Right renal pelvis (tissue), 4 donors: ENCODE data around the gene PPFIA4. TPM values are rescaled to one million over a fixed set of nuclear protein-coding genes. Genes with fewer than 3 reads are reported as not detected.

ENCODE experiments used
- DNase-seq, 4 donors: peaks; one replicate each; pipeline ENCODE4 v3.0.0-alpha.2; 2013; ENCODE audit warnings: low read depth in 4 of 4, low spot score in 3 of 4, missing footprints in 1 of 4
- polyA plus RNA-seq, 4 donors: library from polyadenylated mRNA; unstranded; fragments of 120-200 nt; gene quantifications; one replicate each; pipeline ENCODE4 v1.2.1, GENCODE V29; 2013; ENCODE audit not compliant: insufficient read length in 4 of 4

The PPFIA4 gene
- polyA plus RNA-seq, 4 donors, result 5.6 to 9.6 (median 6.8) TPM

- DNase-seq, result no peak
These were observed 54.2 kb downstream of the PPFIA4 start for GRCh38 chr1:203080456-203080855.

GRCh38 chr1:203081465-203082230, 55.4 kb downstream of the PPFIA4 start:
- DNase-seq, result no peak

GRCh38 chr1:203082231-203082505, 55.9 kb downstream of the PPFIA4 start:
- no peak for DNase-seq

- DNase-seq, result no peak
These were observed 56.5 kb downstream of the PPFIA4 start for GRCh38 chr1:203082571-203083462.

DNA sequence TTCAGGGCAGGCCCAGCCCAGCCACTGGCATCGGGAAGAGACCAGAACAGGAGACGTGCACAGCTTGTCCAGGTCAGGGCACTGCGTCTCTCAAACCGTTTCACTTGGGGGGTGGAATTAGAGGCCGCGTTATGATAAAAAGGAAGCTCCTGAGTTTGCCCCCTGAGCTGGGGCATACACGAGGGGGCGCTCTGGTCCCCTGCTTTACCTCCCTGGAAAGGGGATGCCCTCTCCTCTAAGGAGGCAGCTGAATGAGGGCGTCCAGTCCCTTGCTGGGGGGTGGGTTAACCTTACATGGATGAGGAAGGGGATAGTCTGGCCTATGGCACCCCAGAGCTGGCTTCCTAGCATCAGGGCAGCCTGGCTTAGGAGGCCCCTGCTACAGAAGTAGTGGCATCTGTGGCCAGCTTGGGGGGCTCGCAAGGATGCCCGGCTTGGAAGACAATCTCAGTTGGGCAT, 57.2 kb downstream of the PPFIA4 start:
- no peak for DNase-seq

- DNase-seq, result no peak
These were observed 58.6 kb downstream of the PPFIA4 start for GRCh38 chr1:203084588-203085527.

DNA sequence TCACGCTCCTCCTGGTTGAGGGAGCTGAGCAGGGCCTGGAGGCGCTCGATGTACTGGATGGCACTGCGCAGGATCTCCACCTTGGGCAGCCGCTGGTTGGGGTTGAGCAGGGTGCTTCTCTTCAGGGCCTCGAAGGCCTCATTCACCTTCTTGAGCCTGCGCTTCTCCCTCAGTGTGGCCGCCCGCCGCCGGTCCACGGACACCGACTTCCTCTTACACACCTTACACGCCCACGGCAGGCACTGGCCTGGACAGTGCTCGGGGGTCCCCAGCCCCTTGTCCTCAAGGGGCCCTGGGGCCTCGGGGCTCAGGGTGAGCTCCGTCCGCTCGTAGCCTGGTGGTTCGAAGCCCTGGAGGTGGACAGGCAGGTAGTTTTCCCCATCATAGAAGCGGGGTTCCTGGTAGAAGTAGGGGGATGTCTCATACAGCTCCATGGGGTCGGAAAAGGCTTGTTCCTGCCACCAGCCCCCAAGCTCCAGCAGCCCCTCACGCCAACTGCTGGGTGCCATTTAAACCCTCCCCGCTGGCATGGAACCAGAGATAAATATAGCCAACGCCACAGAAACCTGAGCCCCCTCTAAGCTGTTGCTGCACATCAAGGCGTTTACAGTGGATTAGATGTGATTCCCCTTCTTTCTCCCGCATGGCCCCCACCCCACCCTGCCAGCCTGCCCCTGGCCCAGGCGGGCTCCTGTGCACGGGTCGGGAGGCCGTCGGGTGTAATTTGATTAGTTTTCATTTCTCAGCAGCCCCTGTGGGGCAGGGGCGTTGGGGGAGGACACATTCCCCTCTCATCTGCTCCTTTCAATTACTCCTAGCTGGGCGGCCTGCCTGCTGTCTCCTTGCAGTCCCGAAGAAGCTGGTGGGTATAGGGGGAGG, 59.5 kb downstream of the PPFIA4 start, which contains the start of gene MYOG:
MYOG (minus strand) TSS at position 485 of the 879 bp plus-strand sequence; CDS start at position 434, 51 bp downstream.
- no peak for DNase-seq

DNA sequence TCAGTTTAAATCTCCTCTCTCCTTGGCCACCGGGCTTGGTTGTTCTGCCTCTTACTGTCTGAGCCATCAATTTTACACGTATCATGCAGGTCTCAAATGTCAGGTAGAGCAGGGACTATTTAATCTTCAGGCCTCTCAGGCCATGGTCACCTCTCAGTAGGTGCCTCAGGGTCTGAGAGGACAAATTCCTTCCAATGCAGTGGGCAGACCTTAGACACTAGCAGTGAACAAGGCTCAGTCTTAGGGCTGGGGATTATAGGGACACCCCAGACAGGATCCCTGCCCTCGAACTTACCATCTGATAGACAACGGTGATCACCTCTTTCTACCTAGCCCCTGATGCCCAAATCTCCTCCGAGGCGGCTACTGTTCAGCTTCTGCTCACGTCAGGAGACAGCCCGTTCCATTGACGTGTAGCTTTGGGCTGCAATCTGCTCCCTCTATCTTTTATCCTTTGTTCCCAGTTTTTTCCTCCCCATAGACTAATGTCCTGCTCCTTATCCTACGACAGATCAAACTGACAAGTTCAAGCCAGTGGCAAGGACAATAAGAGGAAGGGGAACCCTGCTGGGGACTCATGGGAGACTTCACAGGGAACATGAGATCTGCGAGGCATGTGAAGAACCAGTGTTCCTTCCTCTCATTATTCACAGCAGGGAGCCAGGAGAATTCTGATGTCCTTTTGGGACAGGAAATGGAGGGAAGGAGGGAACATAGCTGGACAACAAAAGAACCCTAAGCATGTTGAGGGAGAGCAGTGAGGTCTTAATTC, 60.9 kb downstream of the PPFIA4 start:
- no peak for DNase-seq

GRCh38 chr1:203088441-203088840, 62.1 kb downstream of the PPFIA4 start:
- no peak for DNase-seq

GRCh38 chr1:203089001-203089650, 62.8 kb downstream of the PPFIA4 start:
- no peak for DNase-seq

DNA sequence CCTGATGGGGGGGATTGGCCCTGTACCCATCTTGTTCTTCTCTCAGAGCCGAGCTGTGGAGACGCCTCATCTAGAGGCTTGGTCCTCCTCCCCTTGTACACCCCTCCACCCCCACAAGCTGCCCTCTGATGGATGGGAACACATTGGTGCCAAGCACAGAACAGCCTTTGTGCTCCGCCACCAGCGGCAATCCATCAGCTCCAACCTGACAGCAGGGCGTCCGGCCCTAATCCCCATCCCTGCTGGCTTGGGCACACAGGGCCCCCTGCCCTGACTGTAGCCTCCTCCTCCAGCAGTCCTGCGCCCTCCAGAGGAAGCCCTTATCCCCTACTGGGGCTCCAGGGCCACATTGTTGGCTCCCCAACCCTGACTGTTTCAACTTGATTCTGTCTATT, 63.4 kb downstream of the PPFIA4 start:
- no peak for DNase-seq

DNA sequence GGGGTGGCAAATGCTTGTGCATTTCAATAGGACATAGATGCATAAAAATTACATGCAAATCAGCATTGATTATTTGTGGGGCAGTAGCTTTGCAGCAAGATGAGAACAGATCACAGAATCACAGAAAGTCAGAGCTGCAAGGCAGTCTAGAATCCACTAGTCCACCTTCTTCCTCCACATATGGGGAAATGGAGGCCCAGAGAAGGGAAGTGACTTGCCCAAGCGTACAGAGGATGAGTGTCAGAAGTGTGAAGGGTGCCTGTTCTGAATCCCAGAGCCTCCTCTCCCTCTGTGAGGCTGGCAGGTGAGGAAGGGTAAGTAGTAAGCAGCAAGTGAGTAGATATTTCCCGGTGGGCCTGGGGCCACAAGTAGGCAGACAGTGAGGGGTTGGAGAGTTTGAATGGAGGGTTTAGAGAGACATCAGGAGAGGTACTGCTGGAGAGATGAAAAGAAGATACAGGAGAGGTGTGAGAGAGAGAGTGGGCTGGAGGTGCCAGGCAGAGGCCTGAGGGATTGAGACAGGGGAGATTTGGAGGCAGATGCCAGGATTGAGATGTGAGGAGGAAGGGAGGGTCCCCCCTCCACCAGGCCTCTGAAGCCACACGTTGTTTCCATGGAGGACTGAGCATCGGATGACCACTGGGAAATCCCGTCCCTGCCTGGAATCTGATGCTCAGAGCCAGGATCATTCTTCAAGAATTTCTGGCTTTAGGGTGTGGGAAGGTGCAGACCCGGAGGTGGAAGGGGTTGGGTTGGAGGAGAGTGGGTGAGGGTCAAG, 64.3 kb downstream of the PPFIA4 start:
- DNase-seq, result no peak

- DNase-seq, result no peak
These were observed 64.8 kb downstream of the PPFIA4 start for GRCh38 chr1:203091199-203091477.

GRCh38 chr1:203091761-203092330, 65.6 kb downstream of the PPFIA4 start:
- no peak for DNase-seq

DNA sequence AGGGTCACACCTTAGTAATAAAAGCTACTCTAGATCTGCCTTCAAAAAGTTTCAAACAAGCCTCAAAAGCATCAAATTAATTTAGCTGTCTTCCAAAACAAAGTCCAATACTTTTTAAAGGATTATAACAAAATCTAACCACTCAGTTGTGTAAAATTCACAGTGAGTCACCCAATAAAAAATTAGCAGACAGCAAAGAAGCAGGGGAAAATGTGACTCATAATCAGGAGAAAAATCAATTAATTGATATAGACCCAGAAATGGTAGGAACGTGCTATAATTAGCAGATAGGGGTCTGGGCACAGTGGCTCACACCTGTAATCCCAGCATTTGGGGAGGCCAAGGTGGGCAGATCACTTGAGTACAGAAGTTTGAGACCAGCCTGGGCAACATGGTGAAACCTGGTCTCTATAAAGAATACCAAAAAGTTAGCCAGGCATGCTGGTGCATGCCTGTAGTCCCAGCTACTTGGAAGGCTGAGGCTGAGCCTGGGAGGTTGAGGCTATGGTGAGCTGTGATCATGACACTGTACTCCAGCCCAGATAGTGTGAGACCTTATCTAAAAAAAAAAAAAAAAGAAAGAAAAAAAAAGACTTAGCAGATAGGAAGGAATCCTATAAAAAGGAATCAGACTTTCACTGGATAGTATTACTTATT, 67.6 kb downstream of the PPFIA4 start:
- DNase-seq, result no peak

- no peak for DNase-seq
These were observed 68.9 kb downstream of the PPFIA4 start for GRCh38 chr1:203095061-203095690.

DNA sequence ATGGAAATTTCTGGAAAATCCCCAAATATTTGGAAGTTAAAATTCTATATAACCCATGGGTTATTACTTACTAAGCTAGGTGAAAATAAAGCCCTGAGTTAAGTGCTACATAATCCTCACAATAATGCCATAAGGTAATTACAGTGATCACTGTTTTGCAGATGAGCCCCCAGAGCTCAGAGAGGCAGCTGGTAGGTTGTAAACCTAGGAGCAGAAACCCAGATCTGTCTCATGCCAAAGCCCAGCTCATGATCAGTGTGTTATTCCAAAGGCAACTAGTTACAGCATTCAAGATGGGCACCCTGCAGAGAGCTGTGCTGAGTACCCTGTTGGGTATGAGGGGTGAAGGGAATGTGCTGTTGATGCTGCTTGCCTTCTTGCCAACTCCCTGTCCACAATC, 70.3 kb downstream of the PPFIA4 start:
- no peak for DNase-seq
